Mesodermal cell (in vitro differentiated cells): Measurements from ENCODE around the gene ESR2.
A peak's percentile ranks its signal among the peaks of the same experiment; 100 is the strongest.
"Not testable (repeated sequence)": the region's sequence is repeated elsewhere in the genome, so short reads cannot be mapped to it uniquely, and the experiment has no call there.

Source experiments
- H3K27ac ChIP-seq: 2 replicates; pipeline ENCODE4 v1.7.0; 2013; ENCODE audit warnings: mild to moderate bottlenecking, low read depth, low read length, moderate library complexity; ENCODE audit not compliant: severe bottlenecking
- H3K36me3 ChIP-seq: 2 replicates; pipeline ENCODE4 v1.7.1; 2013; ENCODE audit warnings: mild to moderate bottlenecking, low read length, moderate library complexity; ENCODE audit not compliant: control insufficient read depth, insufficient read depth
- H3K4me1 ChIP-seq: one replicate; pipeline ENCODE4 v1.7.1; 2013; ENCODE audit warnings: mild to moderate bottlenecking, low read length; ENCODE audit not compliant: insufficient read depth, control insufficient read depth, poor library complexity, severe bottlenecking
- H3K4me3 ChIP-seq: 2 replicates; pipeline ENCODE4 v1.7.0; 2013; ENCODE audit warnings: low read length, control low read depth, mild to moderate bottlenecking; ENCODE audit not compliant: insufficient read depth, poor library complexity, severe bottlenecking; ENCODE audit errors: extremely low read depth
- H3K9me3 ChIP-seq: 2 replicates; pipeline ENCODE4 v1.7.1; 2013; ENCODE audit warnings: mild to moderate bottlenecking, low read length, moderate library complexity; ENCODE audit not compliant: control insufficient read depth
- WGBS, 2 experiments: methylation state at CpG; one replicate each; pipeline ENCODE4 v1.1.5; 2013; ENCODE audit warnings: missing lambda C conversion rate in 2 of 2; ENCODE audit not compliant: insufficient coverage in 2 of 2; 5-methylcytosine and 5-hydroxymethylcytosine counted together

ESR2 gene

DNA sequence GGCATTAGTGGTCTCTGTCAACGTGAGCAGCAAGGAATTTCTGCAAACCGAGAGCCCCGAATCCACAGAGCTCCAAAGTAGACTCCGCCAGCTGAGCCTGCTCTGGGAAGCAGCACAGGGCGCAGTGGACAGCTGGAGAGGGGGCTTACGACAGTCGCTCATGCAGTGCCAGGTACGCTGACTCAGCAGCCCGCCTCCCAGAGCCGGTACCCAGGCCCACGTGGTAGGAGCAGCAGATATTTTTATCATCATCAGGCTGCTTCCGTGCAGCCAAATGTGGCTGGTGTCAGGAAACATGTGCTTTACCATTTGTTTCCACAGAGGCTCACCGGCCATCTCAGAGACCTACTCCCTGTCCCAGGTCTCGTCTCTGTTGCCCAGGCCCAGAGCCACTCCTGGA, 73.7 kb downstream of the ESR2 start:
- H3K36me3 ChIP-seq, result peaks cover 9% of the 10 kb centered on the region
- peaks cover 2% of the 10 kb centered on the region for H3K4me1 ChIP-seq
- H3K9me3 ChIP-seq, result no peaks in the 10 kb centered on the region
- no peak overlapping the region for H3K4me3 ChIP-seq
- H3K27ac ChIP-seq, result no peak overlapping the region
- WGBS, 2 experiments, result 91 to 94% methylated on average over 13 to 14 of the region's 14 CpGs

DNA sequence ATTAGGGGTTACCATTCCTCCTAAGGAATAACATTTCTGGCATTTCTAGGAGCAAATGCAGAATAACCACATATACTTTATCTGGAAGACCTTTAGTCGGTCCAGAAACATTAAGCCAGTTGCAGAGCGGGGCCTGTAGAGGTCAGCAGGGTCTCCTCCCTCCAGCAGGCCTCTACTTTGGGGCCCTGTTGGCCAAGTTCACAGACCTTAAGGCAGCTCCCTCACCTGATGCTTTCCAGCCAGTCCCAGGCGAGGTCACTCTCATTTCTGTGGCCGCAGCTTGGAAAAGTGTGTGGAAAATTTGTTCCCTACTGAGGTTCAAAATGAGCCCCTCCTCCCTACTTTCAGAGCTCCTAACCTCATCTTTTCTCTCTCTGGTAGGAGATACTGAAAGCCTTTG, 74.1 kb downstream of the ESR2 start:
- Histone ChIP-seq H3K36me3 (peaks cover 9% of the 10 kb centered on the region), H3K4me1 (peaks cover 2% of the 10 kb centered on the region), H3K27ac (no peak overlapping the region), H3K9me3 (no peaks in the 10 kb centered on the region), H3K4me3 (no peak overlapping the region)
- 86 to 100% methylated on average over 3 of the region's 4 CpGs for WGBS, 2 experiments

DNA sequence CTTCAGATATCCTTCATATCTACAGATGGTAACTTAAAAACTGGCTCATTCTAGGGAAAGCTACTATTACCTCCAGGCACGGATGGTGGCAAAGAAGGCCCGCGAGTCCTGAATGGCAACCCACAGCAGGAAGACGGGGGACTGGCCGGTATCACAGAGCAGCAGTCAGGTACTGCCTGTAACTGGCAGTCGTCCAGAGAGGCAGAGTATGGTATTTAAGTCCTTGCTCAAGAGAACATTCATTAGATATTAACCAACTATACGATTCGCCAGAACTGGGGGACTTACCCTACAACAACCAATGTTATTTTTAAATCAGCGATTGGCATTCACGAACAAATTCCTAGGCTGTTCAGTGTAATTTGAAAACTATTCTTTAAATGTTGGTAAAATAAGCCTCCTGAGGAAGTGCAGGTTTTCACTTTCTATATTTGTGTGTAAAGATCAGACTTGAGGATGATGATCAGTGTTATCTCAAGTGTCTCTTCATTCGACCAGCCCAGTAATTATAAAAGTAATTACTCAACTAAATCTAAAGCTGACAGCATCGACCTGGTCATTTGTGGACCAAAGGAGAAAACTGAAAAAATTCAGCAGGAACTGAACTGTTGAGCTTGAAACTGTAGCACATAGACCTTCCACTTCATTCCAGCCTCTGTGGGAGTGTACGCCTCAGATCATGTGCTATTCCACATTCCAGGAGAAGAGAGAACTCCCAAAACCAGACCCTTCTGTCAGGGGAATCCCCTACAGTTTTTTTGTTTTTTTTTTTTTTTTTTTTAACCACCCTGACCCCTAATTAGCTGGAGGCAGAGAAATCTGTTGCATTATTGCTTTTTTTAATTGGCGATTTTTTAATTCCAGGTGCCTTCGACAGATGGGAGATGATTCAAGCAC, 75.6 kb downstream of the ESR2 start:
- WGBS, 2 experiments, result 96 to 98% methylated on average over 8 to 11 of the region's 15 CpGs
- H3K36me3 ChIP-seq, result peaks cover 4% of the 10 kb centered on the region

DNA sequence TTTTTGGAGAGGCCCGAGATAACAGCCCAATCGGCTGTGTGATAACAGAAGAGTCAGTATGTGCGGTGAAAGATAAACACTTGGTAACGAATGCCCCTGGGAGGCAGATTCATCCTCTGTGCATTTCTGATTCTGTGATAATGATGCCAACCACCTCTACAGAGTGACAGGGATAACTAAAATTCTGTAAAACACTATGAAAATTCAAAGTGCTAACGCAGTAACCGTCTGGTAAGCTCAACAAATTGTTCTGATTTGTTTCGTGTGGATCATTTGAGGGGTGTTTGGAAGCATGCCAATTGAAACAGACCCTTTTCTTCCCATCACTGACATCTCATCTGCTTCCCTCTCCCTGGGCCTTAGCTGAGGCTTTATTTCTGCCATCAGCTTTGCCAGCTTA, 76.3 kb downstream of the ESR2 start:
- Histone ChIP-seq H3K9me3 (no peaks in the 10 kb centered on the region), H3K4me3 (no peak overlapping the region), H3K27ac (no peak overlapping the region), H3K4me1 (peaks cover 2% of the 10 kb centered on the region), H3K36me3 (peaks cover 4% of the 10 kb centered on the region)
- 95 to 96% methylated on average over 4 to 7 of the region's 7 CpGs for WGBS, 2 experiments

More for the DNA sequence above, 75.6 kb downstream of the ESR2 start:
- peaks cover 2% of the 10 kb centered on the region for H3K4me1 ChIP-seq
- H3K4me3 ChIP-seq, result no peak overlapping the region
- no peaks in the 10 kb centered on the region for H3K9me3 ChIP-seq
- no peak overlapping the region for H3K27ac ChIP-seq

DNA sequence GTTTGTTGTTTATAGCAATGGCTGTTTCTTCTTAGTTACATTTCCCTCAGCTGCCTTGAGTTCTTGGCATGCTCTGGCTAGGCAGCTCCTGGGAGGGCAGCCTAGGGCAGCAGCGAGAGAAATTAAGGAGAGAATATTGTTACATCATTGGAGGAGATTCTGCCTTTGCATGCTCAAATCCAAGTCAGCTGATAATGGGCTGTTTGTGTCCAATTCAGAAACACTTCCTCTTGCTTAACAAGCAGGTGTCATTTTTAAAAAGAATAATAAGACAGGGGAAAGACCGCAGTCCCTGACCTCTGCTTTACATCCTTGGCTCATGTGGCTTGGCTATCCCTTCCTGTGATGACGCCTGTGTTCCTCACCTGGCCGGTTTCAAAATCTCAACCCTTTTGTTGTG, 76.9 kb downstream of the ESR2 start:
- Histone ChIP-seq H3K9me3 (no peaks in the 10 kb centered on the region), H3K4me3 (no peak overlapping the region), H3K36me3 (peaks cover 4% of the 10 kb centered on the region), H3K27ac (no peak overlapping the region), H3K4me1 (peaks cover 7% of the 10 kb centered on the region)
- WGBS, 2 experiments, result 93 to 100% methylated on average over 3 to 4 of the region's 4 CpGs

DNA sequence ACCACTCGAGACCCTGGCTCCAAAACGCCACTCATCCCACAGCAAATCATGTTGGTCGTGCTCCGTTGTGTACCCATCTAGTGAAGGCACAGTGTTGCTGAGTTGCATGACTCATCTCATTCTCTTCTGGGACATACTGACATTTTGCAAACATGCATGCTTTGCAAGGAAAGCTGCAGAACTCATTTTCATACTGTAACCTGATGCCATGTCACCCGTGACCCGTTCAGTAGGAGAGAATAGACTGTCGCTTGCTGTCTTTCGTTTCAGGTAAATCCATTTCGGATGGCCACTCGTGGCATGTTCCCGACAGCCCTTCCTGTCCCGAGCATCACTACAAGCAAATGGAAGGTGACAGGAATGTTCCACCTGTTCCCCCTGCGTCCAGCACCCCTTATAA, 78.2 kb downstream of the ESR2 start:
- Histone ChIP-seq H3K4me3 (no peak overlapping the region), H3K36me3 (peaks cover 4% of the 10 kb centered on the region), H3K4me1 (peaks cover 8% of the 10 kb centered on the region), H3K27ac (no peak overlapping the region), H3K9me3 (no peaks in the 10 kb centered on the region)
- WGBS, 2 experiments, result 97% methylated on average over 10 to 11 of the region's 13 CpGs

DNA sequence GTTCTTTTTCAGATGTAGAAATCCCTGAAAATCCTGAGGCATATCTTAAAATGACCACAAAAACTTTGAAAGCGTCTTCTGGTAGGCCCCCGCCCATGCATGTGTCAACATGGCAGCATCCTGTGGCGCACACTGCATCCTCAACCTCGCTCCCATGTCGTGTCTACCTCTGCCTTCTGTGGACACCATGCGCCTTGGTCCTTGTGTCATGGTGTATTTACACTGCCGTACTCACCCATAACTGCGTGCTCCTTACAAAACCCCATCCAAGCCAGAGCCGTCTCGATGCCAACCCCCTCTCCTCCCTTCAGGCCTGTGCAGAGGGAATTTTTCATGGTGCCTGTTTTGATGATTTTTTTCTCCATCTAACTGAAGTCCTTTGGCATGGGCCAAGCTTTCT, 78.9 kb downstream of the ESR2 start:
- Histone ChIP-seq H3K36me3 (peaks cover 4% of the 10 kb centered on the region), H3K27ac (no peak overlapping the region)
- WGBS, 2 experiments, result 95 to 97% methylated on average over 5 to 8 of the region's 10 CpGs

DNA sequence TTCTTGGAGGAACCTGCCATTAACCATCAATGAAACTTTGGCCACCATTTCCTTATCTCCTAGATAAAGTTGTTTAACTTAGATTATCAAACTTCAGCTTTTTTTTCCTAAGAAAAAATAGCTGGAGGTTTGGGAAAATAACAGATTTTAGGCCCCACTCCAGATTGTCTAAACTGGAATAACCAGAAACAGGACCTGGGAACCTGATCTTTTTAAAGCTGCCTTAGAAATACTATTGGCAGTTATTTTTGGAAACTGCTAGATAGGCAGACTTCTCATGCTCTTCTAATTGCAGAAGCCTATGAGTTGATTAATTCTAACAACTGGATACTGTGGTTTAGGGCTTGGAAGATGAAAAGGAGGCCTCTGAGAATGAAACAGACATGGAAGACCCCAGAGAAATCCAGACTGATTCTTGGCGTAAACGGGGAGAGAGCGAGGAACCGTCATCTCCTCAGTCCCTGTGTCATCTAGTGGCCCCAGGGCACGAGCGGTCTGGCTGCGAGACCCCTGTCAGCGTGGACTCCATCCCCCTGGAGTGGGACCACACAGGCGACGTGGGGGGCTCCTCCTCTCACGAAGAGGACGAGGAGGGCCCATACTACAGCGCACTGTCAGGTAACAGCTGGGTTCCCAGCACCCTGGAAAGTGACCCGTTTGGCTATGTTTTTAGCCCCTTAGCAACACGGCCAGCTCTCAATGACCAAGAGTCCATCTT, 80.2 kb downstream of the ESR2 start:
- Histone ChIP-seq H3K36me3 (no peaks in the 10 kb centered on the region), H3K27ac (peak overlapping the region; percentile 57), H3K4me3 (no peak overlapping the region), H3K4me1 (peaks cover 8% of the 10 kb centered on the region), H3K9me3 (no peaks in the 10 kb centered on the region)
- 91 to 97% methylated on average over 15 of the region's 15 CpGs for WGBS, 2 experiments

More for the DNA sequence above, 78.9 kb downstream of the ESR2 start:
- H3K4me3 ChIP-seq, result no peak overlapping the region
- no peaks in the 10 kb centered on the region for H3K9me3 ChIP-seq
- H3K4me1 ChIP-seq, result peaks cover 8% of the 10 kb centered on the region

DNA sequence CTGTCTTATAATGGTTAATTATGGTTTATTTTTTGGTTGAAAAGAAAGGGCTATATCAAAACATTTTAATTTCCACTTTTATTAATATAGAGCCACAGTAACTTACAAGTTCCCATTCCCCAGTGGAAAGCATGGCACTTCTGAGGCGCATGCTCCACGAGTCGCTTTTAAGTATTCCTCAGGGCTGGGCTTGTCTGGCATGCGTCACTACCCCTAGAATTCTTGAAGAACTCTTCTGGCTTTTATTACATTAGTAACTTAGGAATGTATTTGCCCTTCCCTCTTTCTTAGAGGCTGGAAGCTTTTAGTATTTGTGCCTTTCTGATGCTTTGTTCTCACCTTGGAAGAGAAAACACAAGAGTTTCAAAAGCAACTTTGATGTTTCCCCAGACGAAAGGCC, 81.1 kb downstream of the ESR2 start:
- WGBS, 2 experiments, result 88 to 92% methylated on average over 1 to 2 of the region's 5 CpGs
- H3K4me1 ChIP-seq, result peaks cover 6% of the 10 kb centered on the region
- H3K27ac ChIP-seq, result peak overlapping the region; percentile 57
- no peaks in the 10 kb centered on the region for H3K36me3 ChIP-seq
- no peak overlapping the region for H3K4me3 ChIP-seq
- H3K9me3 ChIP-seq, result no peaks in the 10 kb centered on the region

DNA sequence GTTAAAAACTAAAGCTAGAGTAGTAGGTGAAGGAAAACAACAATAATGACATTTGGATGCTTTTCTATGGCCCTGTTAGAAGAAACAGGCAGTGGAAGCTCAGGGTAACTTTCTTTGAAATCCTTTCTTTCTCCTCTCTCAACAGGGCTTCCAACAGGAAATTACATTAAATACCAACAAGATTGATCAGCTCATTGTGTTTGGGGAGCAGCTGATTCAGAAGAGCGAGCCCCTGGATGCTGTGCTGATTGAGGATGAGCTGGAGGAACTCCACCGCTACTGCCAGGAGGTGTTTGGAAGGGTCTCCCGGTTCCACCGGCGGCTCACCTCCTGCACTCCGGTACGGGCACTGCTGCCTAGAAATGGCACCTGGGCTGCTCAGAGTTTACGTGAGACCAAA, 81.5 kb downstream of the ESR2 start:
- Histone ChIP-seq H3K27ac (no peak overlapping the region), H3K36me3 (no peaks in the 10 kb centered on the region), H3K4me3 (no peak overlapping the region)

DNA sequence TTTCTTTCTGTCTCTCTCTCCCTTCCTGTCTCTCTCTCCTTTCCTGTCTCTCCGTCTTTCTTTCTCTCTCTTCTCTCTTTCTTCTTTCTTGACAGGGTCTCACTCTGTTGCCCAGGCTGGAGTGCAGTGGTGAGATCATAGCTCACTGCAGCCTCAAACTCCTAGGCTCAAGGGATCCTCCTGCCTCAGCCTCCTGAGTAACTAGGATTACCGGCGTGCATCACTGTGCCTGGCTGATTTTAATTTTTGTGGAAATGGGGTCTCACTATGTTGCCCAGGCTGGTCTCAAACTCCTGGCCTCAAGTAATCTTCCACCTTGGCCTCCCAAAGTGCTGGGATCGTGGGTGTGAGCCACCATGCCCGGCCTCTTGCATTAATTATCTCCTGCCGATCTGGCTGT, 83.3 kb downstream of the ESR2 start:
- not testable (repeated sequence) for H3K36me3 ChIP-seq, H3K4me1 ChIP-seq, H3K9me3 ChIP-seq, H3K4me3 ChIP-seq, H3K27ac ChIP-seq
- 92 to 93% methylated on average over 6 of the region's 6 CpGs for WGBS, 2 experiments

More for the DNA sequence above, 81.5 kb downstream of the ESR2 start:
- H3K9me3 ChIP-seq, result no peaks in the 10 kb centered on the region
- H3K4me1 ChIP-seq, result peaks cover 6% of the 10 kb centered on the region
- WGBS, 2 experiments, result 95 to 100% methylated on average over 8 of the region's 8 CpGs
